ENCODE results near the gene SEC23A.
"Not testable (repeated sequence)": the region's sequence is repeated elsewhere in the genome, so short reads cannot be mapped to it uniquely, and the experiment has no call there.

Gene SEC23A

GRCh38 chr14:39102969-39103957 lies at the start of gene SEC23A:
TSS of gene SEC23A (minus strand) at chr14:39103235. CDS start at chr14:39096118, 7,117 bp downstream.
- in situ Hi-C loops (cut with MboI; ENCODE audit: low sequenced_read_pairs): no loop called here

GRCh38 chr14:39145266-39145966 lies 42.4 kb upstream of the SEC23A start:
- in situ Hi-C loops (cut with MboI; ENCODE audit: low sequenced_read_pairs): no loop called here

GRCh38 chr14:39143226-39143625 lies 40.2 kb upstream of the SEC23A start:
- in situ Hi-C loops (cut with MboI; ENCODE audit: low sequenced_read_pairs): not testable (repeated sequence)

GRCh38 chr14:39141623-39142022 lies 38.6 kb upstream of the SEC23A start:
- in situ Hi-C loops (cut with MboI; ENCODE audit: low sequenced_read_pairs): not testable (repeated sequence)

GRCh38 chr14:39140170-39140569 lies 37.1 kb upstream of the SEC23A start:
- in situ Hi-C loops (cut with MboI; ENCODE audit: low sequenced_read_pairs): no loop called here

- in situ Hi-C loops (cut with MboI; ENCODE audit: low sequenced_read_pairs): no loop called here
These were observed 35.4 kb upstream of the SEC23A start for GRCh38 chr14:39138440-39138839.

- in situ Hi-C loops (cut with MboI; ENCODE audit: low sequenced_read_pairs): not testable (repeated sequence)
These were observed 34.8 kb upstream of the SEC23A start for GRCh38 chr14:39137835-39138234.

GRCh38 chr14:39122330-39123138 lies 19.5 kb upstream of the SEC23A start:
- in situ Hi-C loops (cut with MboI; ENCODE audit: low sequenced_read_pairs): no loop called here

- in situ Hi-C loops (cut with MboI; ENCODE audit: low sequenced_read_pairs): no loop called here
These were observed 11.2 kb upstream of the SEC23A start, which contains the start of gene GEMIN2 for GRCh38 chr14:39114073-39114838. TSS of gene GEMIN2 (plus strand) at chr14:39114323. CDS start at chr14:39114339, 16 bp downstream.

- in situ Hi-C loops (cut with MboI; ENCODE audit: low sequenced_read_pairs): no loop called here
These were observed 10.6 kb upstream of the SEC23A start for GRCh38 chr14:39113685-39114072.

GRCh38 chr14:39109893-39110715 lies 7.1 kb upstream of the SEC23A start:
- in situ Hi-C loops (cut with MboI; ENCODE audit: low sequenced_read_pairs): no loop called here

GRCh38 chr14:39108791-39109190 lies 5.8 kb upstream of the SEC23A start:
- in situ Hi-C loops (cut with MboI; ENCODE audit: low sequenced_read_pairs): no loop called here

GRCh38 chr14:39107591-39107996 lies 4.6 kb upstream of the SEC23A start:
- in situ Hi-C loops (cut with MboI; ENCODE audit: low sequenced_read_pairs): no loop called here

GRCh38 chr14:39104078-39104801 lies 1.2 kb upstream of the SEC23A start:
- in situ Hi-C loops (cut with MboI; ENCODE audit: low sequenced_read_pairs): not testable (repeated sequence)

GRCh38 chr14:39102265-39102968 lies 618 bp downstream of the SEC23A start:
- in situ Hi-C loops (cut with MboI; ENCODE audit: low sequenced_read_pairs): no loop called here

GRCh38 chr14:39099748-39100147 lies 3.3 kb downstream of the SEC23A start:
- in situ Hi-C loops (cut with MboI; ENCODE audit: low sequenced_read_pairs): no loop called here

- in situ Hi-C loops (cut with MboI; ENCODE audit: low sequenced_read_pairs): not testable (repeated sequence)
These were observed 3.8 kb downstream of the SEC23A start for GRCh38 chr14:39099215-39099614.

GRCh38 chr14:39097159-39097558 lies 5.9 kb downstream of the SEC23A start:
- in situ Hi-C loops (cut with MboI; ENCODE audit: low sequenced_read_pairs): no loop called here

All from HL-60/S4 treated with phorbol 12-myristate 13-acetate at 8.2 ng/mL for 4 days and 3 days (cell line).